C4-2B (cell line): ENCODE measurements around the gene EHF.

Experiments used
- H3K27ac ChIP-seq: fragments of 450-650 bp; 2 replicates; pipeline ENCODE4 v1.5.1; 2017
- ZFX ChIP-seq: fragments of 450-650 bp; IDR thresholded peaks from 2 replicates; pipeline ENCODE4 v1.6.1; 2017
- TF ChIP-seq, protein P1 (sequence below): fragments of 450-650 bp; conservative IDR thresholded peaks from 2 replicates; pipeline ENCODE4 v1.5.1; 2017; ENCODE audit warnings: mild to moderate bottlenecking

The EHF gene

DNA sequence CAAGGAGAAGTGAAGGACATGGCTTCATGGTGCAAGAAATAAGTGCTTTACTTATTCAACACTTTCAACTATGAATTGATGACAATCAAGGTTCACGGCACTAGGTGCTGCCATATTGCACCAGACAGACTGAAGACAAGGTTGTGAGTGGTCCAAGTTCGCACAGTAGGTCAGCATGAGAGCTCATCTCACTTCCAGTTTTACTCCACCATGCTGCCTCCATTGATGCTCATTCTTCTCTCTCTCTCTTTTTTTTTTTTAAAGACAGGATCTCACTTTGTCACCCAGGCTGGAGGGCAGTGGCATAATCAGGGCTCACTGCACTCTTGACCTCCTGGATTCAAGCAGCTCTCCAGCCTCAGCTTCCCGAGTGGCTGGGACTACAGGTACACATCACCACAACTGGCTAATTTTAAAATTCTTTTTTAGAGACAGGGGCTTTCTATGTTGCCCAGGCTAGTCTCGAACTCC lies 47.7 kb downstream of the EHF start:
- no peak for TF ChIP-seq ZFX
- TF ChIP-seq, protein P1, sequence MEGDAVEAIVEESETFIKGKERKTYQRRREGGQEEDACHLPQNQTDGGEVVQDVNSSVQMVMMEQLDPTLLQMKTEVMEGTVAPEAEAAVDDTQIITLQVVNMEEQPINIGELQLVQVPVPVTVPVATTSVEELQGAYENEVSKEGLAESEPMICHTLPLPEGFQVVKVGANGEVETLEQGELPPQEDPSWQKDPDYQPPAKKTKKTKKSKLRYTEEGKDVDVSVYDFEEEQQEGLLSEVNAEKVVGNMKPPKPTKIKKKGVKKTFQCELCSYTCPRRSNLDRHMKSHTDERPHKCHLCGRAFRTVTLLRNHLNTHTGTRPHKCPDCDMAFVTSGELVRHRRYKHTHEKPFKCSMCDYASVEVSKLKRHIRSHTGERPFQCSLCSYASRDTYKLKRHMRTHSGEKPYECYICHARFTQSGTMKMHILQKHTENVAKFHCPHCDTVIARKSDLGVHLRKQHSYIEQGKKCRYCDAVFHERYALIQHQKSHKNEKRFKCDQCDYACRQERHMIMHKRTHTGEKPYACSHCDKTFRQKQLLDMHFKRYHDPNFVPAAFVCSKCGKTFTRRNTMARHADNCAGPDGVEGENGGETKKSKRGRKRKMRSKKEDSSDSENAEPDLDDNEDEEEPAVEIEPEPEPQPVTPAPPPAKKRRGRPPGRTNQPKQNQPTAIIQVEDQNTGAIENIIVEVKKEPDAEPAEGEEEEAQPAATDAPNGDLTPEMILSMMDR, result no peak
- peak overlapping the region; percentile 100 for H3K27ac ChIP-seq

DNA sequence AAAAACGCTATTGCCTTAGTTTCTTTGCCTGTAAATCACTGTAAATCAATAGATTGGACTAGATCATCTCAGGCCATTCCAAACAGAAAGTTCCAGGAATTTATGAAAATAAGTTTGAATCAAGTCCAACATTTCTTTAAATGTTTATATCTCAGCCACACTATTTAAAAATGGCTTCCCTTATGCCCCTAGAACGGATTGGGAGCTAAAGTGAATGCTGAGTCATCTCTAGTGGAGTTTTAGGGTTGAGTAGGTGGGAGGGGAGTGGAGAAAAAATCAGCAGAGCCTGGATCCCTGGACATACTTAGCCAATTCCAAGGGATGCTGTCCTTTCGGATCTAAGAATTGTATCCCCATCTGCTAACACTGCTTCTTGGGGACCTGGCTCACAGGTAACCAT lies 48.6 kb downstream of the EHF start:
- peak overlapping the region; percentile 100 for H3K27ac ChIP-seq
- TF ChIP-seq, protein P1, result no peak
- TF ChIP-seq ZFX, result no peak

DNA sequence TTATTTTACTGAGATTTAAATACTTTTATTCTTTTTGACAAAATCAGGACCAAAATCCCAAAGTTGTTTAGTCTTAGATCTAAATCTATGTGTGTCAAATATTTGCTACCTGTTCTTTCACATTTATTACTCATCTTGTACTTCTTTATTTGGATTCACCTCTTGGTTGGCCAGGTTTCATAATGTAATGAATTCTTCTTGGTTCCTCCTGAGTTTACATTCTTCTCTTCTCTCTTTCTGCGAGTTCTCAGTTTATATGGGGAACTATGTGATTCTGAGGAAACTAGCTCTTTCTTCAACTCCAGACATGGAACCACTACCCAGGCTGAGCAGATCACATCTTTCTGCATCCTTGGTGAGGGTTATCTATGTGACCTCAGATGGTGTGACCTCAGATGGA lies 50.2 kb downstream of the EHF start:
- peak overlapping the region; percentile 89; the same call in 1 of the 2 replicates for H3K27ac ChIP-seq
- TF ChIP-seq ZFX, result no peak
- TF ChIP-seq, protein P1, result no peak

DNA sequence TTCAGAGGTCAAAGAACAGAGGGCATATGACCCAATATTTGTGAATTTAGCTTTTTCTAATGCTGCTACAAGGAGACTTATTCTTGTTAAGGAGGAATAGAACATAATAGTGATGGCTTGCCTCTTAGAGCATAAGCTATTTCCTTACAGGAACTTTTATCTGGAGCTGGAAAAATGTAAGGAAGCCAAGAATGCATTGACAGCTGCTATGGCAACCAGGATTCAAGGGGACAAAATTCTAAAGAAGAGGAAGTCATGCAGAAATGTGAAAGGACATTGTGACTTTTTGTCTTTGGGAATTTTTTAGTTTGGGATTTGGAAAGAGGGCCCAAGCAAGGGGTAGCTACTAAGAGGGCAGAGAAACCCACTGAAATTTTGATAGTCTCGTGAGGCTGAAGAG lies 51.1 kb downstream of the EHF start:
- H3K27ac ChIP-seq, result no peak overlapping the region
- no peak for TF ChIP-seq ZFX
- TF ChIP-seq, protein P1, result no peak

DNA sequence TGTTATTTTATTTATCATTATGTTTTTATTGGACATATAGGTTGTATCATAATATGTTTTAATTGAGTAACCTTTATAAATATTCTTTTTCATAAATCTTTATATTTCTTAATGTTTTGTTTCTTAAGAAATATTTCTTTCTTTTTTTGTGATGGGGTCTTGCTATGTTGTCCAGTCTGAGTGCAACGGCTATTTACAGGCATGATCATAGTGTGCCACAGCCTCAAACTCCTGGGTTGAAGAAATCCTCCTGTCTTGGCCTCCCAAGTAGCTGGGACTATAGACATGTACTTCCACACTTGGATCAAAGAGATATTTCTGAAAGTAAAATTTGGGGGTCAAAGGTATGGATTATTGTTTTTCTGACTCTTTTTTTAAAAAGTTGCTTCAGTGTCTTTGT lies 53.1 kb downstream of the EHF start:
- TF ChIP-seq, protein P1, result no peak
- TF ChIP-seq ZFX, result no peak
- H3K27ac ChIP-seq, result no peak overlapping the region

DNA sequence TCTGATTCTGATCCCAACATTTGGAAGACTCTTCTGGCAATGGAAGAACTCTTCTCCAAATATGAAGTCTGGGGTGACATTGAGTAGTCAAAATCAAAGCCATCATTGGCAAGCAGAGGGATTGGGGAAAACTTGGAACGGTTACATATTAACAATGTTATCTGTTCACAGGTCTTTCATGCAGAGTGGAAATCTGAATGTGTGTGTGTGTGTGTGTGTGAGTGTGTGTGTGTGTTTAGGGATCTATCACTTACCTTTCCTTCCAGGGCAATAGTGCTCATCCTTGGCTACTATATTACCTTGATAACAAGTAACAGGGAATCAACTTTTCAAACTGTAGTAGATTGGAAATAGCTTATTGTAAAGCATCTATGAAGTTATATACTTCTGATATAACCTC lies 55.3 kb downstream of the EHF start:
- TF ChIP-seq, protein P1, result no peak
- no peak for TF ChIP-seq ZFX
- no peak overlapping the region for H3K27ac ChIP-seq

DNA sequence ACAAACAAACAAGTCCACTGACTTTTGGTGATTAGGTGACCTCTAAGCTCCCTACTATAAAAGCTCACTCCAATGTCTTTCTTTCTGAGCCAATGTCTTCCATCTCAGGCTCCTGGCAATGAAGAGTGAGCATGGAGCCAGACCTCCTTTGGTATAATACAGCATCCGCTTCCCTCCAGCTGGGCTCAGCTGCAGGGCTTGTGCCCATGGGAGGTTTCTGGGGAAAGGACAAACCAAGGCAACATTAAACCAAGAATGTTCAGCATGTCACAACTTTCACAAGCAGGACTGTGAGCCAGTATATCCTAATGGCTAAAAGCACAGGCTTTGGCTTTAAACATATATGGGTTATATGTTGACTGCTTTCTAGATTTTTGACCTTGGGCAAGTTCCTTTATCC lies 58.8 kb downstream of the EHF start:
- no peak overlapping the region; the same call in 1 of the 2 replicates for H3K27ac ChIP-seq
- no peak for TF ChIP-seq ZFX
- TF ChIP-seq, protein P1, result no peak
